CD4-positive, alpha-beta T cell treated with Interleukin-6 at 100 ng/mL for 8 hours (primary cell): ENCODE data around the gene CCDC3.
"Not testable (repeated sequence)": the region's sequence is repeated elsewhere in the genome, so short reads cannot be mapped to it uniquely, and the experiment has no call there.

Experiments used
- DNase-seq: peaks from one replicate; pipeline ENCODE4 v3.0.0-alpha.2; 2020; ENCODE audit warnings: mixed read lengths, low spot score

The CCDC3 gene

DNA sequence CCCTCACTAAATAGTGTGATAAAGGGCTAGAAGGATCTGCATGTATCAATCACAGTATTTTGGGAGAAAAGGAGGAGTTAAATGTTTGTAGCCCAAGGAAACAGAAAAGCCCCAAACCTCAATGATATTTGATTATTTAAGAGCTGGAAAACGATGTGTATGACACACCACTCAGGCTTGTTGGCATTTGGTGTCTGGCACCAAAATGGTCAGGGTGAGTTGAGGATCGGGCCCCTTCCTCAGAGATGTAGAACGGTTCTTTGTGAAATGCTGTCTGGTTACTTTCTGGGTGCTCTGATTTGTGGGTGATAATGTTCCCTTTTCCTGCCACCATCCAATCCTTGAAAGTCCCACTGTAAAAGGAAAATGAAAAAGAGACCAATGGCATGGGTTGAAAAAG, 113.7 kb downstream of the CCDC3 start:
- DNase-seq, result no peak

- no peak for DNase-seq
These were observed 116.7 kb downstream of the CCDC3 start for GRCh38 chr10:12884851-12885250.

GRCh38 chr10:12880423-12880822, 121.1 kb downstream of the CCDC3 start:
- no peak for DNase-seq

DNA sequence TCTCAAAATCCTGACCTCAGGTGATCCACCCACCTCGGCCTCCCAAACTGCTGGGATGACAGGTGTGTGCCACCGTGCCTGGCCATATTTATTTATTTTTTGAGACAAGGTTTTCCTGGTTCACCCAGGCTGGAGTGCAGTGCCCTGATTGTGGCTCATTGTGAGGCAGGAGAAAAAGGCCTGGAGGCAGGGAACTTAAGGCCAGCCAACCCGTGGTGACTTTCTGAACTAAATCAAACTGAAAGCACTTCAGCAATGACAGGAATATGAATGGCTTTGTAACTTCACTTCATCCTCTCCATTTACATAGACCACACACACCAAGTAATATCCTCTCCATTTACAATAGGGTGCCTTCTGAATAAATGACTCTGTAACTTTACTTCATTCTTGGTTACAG, 124.4 kb downstream of the CCDC3 start:
- DNase-seq, result no peak

DNA sequence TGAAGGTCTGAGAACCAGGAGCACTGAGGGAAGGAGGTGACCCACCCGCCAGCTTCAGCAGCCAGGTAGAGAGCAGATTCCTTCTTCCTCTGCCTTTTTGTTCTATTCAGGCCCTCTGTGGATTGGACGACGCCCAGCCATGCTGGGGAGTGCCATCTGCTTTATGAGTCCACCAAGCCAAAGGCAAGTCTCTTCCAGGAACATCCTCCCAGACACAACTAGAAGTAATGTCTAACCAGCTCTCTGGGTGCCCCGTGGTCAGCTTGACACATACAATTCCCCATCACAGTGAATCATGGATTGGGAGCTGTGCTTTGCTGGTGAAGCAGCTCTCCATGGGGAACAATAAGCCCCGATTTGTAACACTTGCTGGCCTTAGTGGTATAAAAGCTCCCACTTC, 125.2 kb downstream of the CCDC3 start:
- no peak for DNase-seq

GRCh38 chr10:12875100-12875499, 126.4 kb downstream of the CCDC3 start:
- DNase-seq, result no peak

DNA sequence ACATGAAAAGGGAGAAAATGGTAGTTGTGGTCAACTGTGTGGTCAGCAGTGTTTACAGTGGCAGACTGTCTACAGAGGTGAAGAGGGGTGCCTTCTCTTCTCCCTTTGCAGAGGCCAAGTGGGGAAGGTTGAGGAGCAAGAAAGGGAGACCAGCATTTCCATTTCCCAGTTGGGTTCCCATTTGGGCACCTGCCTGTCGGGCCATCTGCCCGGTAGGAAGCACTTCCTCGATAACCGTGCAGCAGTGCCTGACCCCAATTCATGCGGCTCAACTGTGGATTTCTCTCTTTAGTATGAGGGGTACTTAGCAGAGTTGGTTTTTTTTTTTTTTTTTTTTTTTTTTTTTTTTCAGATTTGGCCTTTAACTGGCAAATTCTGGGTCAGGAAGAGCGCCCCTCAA, 127.0 kb downstream of the CCDC3 start:
- no peak for DNase-seq

DNA sequence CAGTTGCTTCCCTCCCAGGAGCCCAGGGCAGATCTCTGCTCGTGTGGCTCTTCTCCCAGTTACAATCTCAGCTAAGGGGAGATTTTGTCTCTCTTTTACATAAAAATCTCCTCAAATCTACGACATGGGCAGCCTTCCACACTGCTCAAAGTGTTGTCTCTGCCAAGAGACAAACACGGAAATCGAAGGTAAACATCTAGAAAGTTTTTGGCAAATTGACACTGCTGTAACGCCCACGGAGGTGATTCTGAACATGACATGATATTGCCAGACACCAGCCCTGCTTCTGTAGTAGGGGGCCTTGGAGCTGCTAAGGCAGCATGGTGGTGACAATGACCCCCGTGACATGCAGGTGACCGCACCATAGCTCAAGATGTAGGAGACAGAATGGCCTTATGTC, 128.3 kb downstream of the CCDC3 start:
- no peak for DNase-seq

- DNase-seq, result no peak
These were observed 128.9 kb downstream of the CCDC3 start for GRCh38 chr10:12872577-12872976.

DNA sequence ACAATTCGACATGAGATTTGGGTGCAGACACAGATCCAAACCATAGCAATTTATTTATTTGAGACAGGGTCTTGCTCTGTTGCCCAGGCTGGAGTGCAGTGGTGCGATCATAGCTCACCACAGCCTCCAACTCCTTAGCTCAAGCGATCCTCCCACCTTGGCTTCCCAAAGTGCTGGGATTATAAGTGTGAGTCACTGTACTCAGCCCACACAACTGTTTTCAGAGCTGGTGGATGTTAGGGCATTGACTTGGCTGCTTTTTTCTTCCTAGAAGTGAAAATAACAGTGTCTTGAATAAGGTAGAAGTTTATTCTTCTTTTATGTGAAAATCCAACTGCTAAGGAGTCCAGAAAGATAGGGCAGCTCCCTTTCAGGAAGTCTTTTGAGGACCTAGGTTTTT, 132.1 kb downstream of the CCDC3 start:
- no peak for DNase-seq

DNA sequence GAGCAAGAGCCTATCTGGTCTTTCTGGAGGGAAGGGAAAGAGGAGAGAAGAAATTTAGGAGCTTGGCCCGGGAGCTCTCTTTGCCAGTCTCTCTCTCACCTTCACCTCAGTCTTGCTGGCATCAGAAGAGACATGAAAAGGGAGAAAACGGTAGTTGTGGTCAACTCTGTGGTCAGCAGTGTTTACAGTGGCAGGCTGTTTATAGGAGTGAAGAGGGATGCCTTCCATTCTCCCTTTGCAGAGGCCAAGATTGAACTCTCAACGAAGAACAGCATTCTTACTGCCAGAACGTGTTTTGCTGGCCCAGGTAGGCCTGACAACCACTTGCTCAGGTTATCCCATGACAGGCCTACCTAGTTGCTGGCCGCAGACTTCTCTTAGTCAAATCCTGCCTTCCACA, 133.3 kb downstream of the CCDC3 start:
- no peak for DNase-seq

GRCh38 chr10:12865515-12865914, 136.0 kb downstream of the CCDC3 start:
- not testable (repeated sequence) for DNase-seq

DNA sequence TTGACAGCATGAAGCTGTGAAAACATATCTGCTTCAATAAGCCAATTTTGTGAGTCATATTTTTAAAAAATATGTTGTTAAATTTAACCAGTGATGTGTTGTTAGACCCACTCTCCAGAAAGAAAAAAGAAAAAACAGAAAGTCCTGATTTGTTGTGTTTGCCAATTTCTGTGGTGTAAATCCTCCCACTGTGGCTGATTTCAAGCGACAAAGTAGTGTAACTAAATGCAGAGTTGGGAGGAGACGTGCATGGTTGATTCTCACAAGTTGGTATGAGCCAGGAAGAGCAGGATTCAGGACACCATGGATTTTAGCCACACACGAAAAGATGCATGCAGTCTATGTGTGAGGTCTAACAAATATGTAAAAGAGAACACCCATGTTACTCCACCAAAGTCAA, 139.1 kb downstream of the CCDC3 start:
- no peak for DNase-seq

GRCh38 chr10:12854988-12855387, 146.5 kb downstream of the CCDC3 start:
- DNase-seq, result no peak

GRCh38 chr10:12852687-12853086, 148.8 kb downstream of the CCDC3 start:
- DNase-seq, result no peak

DNA sequence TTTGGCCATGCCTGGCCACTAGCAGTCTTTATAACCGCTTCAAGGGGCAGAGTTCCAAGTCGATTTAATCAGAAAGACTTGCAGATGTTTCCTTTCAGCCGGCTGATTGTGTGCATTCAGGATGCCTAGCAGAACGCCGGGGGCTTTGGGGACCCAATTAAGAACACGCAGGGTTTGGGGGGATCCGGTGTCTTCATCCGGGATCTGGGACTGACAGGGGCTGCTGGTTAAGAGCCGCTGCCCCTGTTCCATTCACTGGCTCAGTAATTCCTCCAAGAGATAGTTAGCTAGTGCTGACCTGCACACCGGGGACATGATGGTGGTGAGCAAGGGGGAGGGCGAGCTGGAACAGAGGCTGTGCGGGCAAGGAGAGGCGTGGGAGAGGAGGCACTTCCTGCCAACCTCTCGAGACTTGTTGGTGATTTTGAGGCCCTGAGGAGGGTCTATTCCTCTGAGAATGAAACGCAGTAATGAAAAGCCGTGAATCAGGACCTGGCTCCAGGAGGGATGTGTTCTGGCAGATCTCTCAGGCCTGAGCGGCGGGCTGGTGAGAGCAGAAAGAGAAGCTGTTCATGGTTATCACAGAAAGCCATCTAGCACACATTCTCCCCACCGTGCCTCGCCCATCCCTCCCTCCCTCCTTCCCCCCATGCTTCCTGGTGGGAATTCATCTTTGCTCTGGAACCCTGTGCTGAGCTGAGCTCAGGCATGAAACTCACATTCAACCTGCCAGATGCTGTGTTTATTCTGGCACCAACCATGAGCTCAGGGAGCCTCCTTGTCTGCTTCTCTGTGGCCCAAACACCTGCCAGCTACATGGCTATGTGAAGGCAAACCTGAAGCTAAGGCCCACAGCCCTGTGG, 152.0 kb downstream of the CCDC3 start:
- no peak for DNase-seq

DNA sequence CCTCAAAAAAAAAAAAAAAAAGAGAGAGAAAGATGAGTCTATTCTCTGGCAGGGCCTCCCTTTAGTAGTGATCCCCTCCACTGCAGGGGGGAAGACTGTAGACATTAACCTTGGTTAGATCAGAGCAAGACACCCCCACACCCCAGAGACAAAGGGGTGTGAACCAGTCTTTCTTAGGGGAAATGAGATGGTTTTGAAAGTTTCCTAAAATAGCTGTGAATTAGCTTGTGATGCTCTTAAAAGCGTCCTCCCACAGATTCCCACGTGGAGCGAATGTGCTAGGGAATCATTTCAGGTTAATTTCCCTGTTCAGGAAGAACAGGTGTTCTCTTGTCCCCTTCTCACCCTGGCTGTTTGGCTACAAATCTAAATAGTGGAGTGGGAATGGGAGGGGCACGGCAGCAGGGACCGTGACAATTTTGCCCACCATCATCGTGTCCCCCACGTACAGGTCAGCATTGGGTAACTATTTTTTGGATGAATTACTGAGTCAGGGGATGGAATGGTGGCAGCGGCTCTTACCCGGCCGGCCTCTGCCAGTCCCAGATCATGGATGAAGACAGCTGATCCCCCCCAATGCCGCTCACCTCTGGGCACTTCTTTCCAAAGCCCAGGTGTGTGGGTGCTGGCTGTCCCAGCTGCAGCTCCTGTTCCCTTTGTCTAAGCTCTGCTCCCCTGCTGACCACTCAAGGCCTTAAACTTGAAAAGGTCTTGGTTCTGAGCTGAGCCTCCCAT, 152.9 kb downstream of the CCDC3 start:
- DNase-seq, result no peak

DNA sequence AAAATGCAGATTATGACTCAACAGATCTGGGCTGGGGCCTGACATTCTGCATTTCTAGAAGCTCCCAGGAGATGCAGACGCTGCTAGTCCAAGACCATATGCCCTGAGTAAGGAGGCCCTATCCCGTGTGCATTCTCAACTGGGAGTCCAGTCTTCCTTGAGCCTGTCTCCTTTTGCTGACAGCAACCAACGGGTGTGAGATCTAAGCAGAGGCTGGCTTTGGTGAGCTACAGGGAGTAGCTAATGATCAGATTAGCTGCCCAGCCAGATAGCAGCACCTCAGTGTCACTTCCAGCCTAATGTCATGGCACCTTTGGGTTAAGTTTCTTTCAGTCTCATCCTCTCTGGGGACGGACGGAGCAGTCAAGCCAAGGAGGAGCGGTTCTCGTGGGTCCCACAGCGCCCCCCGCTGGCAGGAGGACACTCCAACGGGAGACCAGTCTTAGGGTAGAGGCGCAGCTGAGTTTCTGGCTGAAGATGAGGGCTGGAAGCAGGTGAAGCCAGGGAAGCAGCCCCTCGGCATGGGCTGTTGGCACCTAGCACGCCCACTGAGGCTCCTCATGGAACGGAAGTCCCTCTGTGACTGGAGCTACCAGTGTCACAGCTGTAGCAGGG, 154.0 kb downstream of the CCDC3 start:
- no peak for DNase-seq

DNA sequence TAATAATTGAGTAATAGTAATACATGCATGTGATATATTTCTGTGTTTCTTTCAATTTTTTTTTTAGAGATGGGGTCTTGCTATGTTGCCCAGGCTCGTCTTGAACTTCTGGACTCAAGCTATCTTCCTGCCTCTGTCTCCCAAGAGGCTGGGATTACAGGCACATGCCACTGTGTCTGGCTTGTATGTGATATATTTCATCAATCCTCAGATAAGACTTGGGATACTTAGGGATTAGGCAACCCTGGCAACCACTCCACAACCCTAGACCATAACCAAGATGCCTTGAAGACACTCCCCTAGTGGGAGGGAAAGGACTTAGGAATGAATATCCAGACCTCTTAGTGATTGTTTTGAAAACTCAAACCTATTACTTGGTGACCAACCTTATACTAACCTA, 154.8 kb downstream of the CCDC3 start:
- no peak for DNase-seq
